Measurements from ENCODE around the gene CRYBB1.

GRCh38 chr22:26555478-26555877 is 62.3 kb downstream of the CRYBB1 start:
- TF ChIP-seq CTCF (conservative IDR thresholded peaks at IDR 0.05; ENCODE audit: low read depth, low read length) (no peak), EZH2 (IDR thresholded peaks at IDR 0.05; ENCODE audit: low read length, unreplicated experiment) (no peak), EZH2phosphoT487 (IDR thresholded peaks at IDR 0.05; ENCODE audit: borderline replicate concordance, low read length) (no peak)

All from PC-3 (cell line).